ENCODE measurements around the gene OTUB2.
A peak's percentile ranks its signal among the peaks of the same experiment; 100 is the strongest.

OTUB2 gene

GRCh38 chr14:94043111-94043755 is 17.1 kb downstream of the OTUB2 start:
- no peak for DNase-seq

- DNase-seq = no peak
Observed at GRCh38 chr14:94043756-94044475, 17.8 kb downstream of the OTUB2 start.

GRCh38 chr14:94044476-94045091 is 18.4 kb downstream of the OTUB2 start:
- DNase-seq = no peak

- no peak for DNase-seq
Observed at GRCh38 chr14:94045101-94045500, 19.0 kb downstream of the OTUB2 start.

- no peak for DNase-seq
Observed at GRCh38 chr14:94045563-94046345, 19.6 kb downstream of the OTUB2 start.

GRCh38 chr14:94046696-94047250 is 20.6 kb downstream of the OTUB2 start:
- no peak for DNase-seq

- no peak for DNase-seq
Observed at GRCh38 chr14:94047581-94047980, 21.4 kb downstream of the OTUB2 start.

GRCh38 chr14:94048691-94049624 is 22.8 kb downstream of the OTUB2 start:
- peak; percentile 94 for DNase-seq

GRCh38 chr14:94049625-94050023 is 23.5 kb downstream of the OTUB2 start:
- DNase-seq = no peak

GRCh38 chr14:94050231-94050880 is 24.2 kb downstream of the OTUB2 start:
- no peak for DNase-seq

- no peak for DNase-seq
Observed at GRCh38 chr14:94051115-94051514, 25.0 kb downstream of the OTUB2 start.

- no peak for DNase-seq
Observed at GRCh38 chr14:94051779-94052178, 25.6 kb downstream of the OTUB2 start.

GRCh38 chr14:94052199-94052598 is 26.1 kb downstream of the OTUB2 start:
- no peak for DNase-seq

- DNase-seq = no peak
Observed at GRCh38 chr14:94052662-94053061, 26.5 kb downstream of the OTUB2 start.

- DNase-seq = no peak
Observed at GRCh38 chr14:94054401-94054800, 28.3 kb downstream of the OTUB2 start.

- DNase-seq = no peak
Observed at GRCh38 chr14:94054936-94055335, 28.8 kb downstream of the OTUB2 start.

GRCh38 chr14:94056579-94057308 is 30.6 kb downstream of the OTUB2 start:
- DNase-seq = no peak

- no peak for DNase-seq
Observed at GRCh38 chr14:94058128-94058673, 32.1 kb downstream of the OTUB2 start.

- DNase-seq = no peak
Observed at GRCh38 chr14:94058674-94059138, 32.6 kb downstream of the OTUB2 start.

GRCh38 chr14:94059998-94060397 is 33.9 kb downstream of the OTUB2 start:
- DNase-seq = no peak
